ENCODE measurements around the gene PRADC1. TPM values are rescaled to one million over a fixed set of nuclear protein-coding genes. Genes with fewer than 3 reads are reported as not detected.
A peak's percentile ranks its signal among the peaks of the same experiment; 100 is the strongest.

PRADC1 gene
- total and polyA plus RNA-seq, 7 experiments from 2014 or later = 4.3 to 29.5 (median 8.8) TPM

DNA sequence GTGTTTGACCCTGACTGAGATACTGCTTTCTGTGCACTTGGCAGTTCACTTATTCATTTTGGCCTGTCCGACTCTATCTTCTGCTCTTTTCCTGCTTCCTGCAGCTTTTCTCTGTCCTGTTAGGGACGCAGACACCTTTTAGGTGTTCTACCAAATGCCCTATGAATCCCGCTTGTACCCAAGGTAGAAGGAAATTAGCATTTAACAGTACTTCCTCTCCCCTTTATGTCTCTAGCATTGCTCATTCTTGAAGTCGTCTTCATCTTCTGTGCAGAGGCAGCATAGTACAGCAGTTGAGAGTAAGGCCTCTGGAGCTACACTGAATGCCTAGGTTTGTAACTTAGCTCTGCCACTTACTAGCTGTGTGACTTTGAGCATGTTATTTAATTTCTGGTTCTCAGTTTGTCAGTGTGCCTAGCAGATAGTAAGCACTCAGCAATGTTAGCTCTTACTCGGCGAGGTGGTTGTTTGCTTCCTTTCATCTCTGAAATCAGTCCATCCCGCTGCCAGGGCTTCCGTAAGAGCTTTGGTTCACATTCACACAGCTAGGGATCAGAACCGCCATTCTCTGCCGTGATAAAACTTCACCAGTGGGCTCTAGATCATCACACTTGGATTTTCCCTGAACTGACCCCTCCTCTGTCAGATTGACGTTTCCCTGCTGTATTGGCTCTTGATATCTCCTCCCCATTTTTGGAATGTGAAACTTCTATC, 2.4 kb upstream of the PRADC1 start:
- peak in 5 of 9 donors; percentile 9 to 29 (median 18) for DNase-seq
- H3K4me3 ChIP-seq (ENCODE audit: low read length) = peak overlapping the region; percentile 90

DNA sequence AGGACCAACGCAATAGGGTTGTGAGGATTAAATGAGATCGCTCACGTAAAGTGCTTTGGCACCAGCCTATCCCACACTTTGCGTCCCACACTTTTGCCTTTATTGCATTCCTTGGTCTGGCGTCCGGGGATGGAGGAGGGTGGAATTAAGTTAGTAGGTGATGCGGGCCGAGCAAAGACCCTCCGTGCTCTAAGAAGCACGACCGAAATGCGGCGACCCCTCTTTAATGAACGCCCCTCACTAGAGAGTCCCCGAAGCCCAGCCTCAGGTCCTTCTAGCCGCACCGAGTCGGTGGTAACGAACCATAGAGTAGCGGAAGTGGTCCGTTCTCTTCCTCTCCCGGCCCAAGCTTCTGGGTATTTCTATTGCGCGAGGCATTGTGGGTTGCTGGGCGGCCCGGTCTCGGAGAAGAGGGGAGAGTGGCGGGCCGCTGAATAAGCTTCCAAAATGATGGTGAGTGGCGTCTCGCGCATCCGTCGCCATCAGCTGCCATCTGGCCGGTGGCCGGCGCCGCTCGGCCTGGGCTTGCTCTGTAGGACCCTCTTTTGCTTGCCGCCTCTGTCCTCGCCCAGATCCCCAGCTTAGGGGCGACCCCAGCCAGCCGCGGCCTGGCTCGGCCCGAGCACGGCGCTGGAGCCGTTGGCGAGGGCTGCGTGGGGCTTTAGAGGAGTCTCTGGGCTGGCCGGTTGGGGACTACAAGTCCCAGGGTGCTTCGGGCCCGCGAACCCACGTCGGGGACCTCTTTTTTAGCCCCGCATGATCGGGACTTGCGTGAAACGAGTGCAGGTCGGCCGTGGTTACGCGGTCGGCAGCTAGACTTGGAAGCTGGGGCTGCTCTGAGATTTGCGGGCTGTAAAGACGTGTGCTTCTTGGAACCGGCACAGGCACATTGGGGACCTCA, 1.1 kb upstream of the PRADC1 start, which contains the start of gene CCT7:
Gene CCT7, plus strand, starts transcription at position 377 of the 901 bp plus-strand sequence. Its CDS starts 71 bp downstream, at position 448.
- CTCF ChIA-PET = interaction anchor here (1.0 to 1.7 kb wide), 5 partner anchors 22 to 148 kb away, joined by 3 to 6 read pairs (median 4); no protein-coding TSS in a partner anchor
- Mint-ChIP-seq H3K36me3 (peaks cover 0 to 6% (median 0%) of the 10 kb centered on the region in 5 donors), H3K9me3 (no peaks in the 10 kb centered on the region), H3K4me3 (peak within 1 kb of the TSS; percentile 88 to 100 (median 98)), H3K27me3 (peaks cover 0 to 2% (median 0%) of the 10 kb centered on the region in 5 donors), H3K4me1 (peaks cover 30 to 48% (median 44%) of the 10 kb centered on the region in 7 donors), H3K27ac (peak within 1 kb of the TSS; percentile 76 to 96 (median 94))
- Histone ChIP-seq H3K27me3 (ENCODE audit: control insufficient read depth in 2 of 2, insufficient read depth in 2 of 2, low read length in 2 of 2) (no peaks in the 10 kb centered on the region), H3K4me3 (ENCODE audit: low read length) (peak within 1 kb of the TSS; percentile 90), H3K27ac (ENCODE audit: low read depth, low read length) (peak within 1 kb of the TSS; percentile 94), H3K36me3 (ENCODE audit: control insufficient read depth in 2 of 3, insufficient read depth in 3 of 3, low read length in 3 of 3) (peaks cover 0 to 9% (median 0%) of the 10 kb centered on the region in 3 experiments), H3K4me1 (ENCODE audit: control insufficient read depth in 2 of 2, insufficient read depth in 2 of 2, low read length in 2 of 2) (peaks cover 15% of the 10 kb centered on the region in 2 donors), H3K9me3 (ENCODE audit: control insufficient read depth in 2 of 3, low read length in 3 of 3) (no peaks in the 10 kb centered on the region)
- intact Hi-C loops (cut with micrococcal nuclease) = loop anchor here (1.0 to 10.0 kb wide), 27 partner anchors 19 to 1902 kb away; partner anchors contain the start of genes ALMS1 (in 2 of the 2), EGR4 (in 2 of the 2), FBXO41 (in 2 of the 2) and SFXN5 (in 2 of the 2)
- DNase-seq = peak; percentile 68 to 92 (median 88)
- peak; percentile 83 for ATAC-seq
- POLR2A ChIA-PET = interaction anchor here (0.5 to 4.2 kb wide), 24 partner anchors 10 to 1221 kb away, joined by 3 to 34 read pairs (median 4); partner anchors contain the start of genes ALMS1, EGR4, FBXO41 and INO80B

More for the DNA sequence above, 2.4 kb upstream of the PRADC1 start:
- CTCF ChIA-PET = interaction anchor here (0.9 to 1.5 kb wide), 2 partner anchors 15 to 23 kb away, joined by 4 read pairs; no protein-coding TSS in a partner anchor
- H3K4me1 ChIP-seq (ENCODE audit: control insufficient read depth in 2 of 2, insufficient read depth in 2 of 2, low read length in 2 of 2) = peaks cover 15% of the 10 kb centered on the region in 2 donors
- Mint-ChIP-seq H3K36me3 (peaks cover 0 to 6% (median 0%) of the 10 kb centered on the region in 5 donors), H3K27ac (peak overlapping the region; percentile 76 to 96 (median 94)), H3K27me3 (peaks cover 0 to 2% (median 0%) of the 10 kb centered on the region in 5 donors), H3K9me3 (no peaks in the 10 kb centered on the region), H3K4me3 (peak overlapping the region; percentile 88 to 100 (median 98)), H3K4me1 (peaks cover 30 to 53% (median 48%) of the 10 kb centered on the region in 7 donors)
- H3K27me3 ChIP-seq (ENCODE audit: control insufficient read depth in 2 of 2, insufficient read depth in 2 of 2, low read length in 2 of 2) = no peaks in the 10 kb centered on the region
- POLR2A ChIA-PET = interaction anchor here (0.7 to 4.2 kb wide), 8 partner anchors 9 to 150 kb away, joined by 3 to 34 read pairs (median 8); partner anchors contain the start of genes ALMS1 and SMYD5
- peaks cover 0 to 20% (median 3%) of the 10 kb centered on the region in 3 experiments for H3K36me3 ChIP-seq (ENCODE audit: control insufficient read depth in 2 of 3, insufficient read depth in 3 of 3, low read length in 3 of 3)
- peak overlapping the region; percentile 94 for H3K27ac ChIP-seq (ENCODE audit: low read depth, low read length)
- ATAC-seq = no peak
- intact Hi-C loops (cut with micrococcal nuclease) = loop anchor here (2.0 to 10.0 kb wide), 11 partner anchors 17 to 1609 kb away; partner anchors contain the start of genes C2orf78 (in 1 of the 2), CCDC142 (in 1 of the 2), DGUOK (in 1 of the 2) and DUSP11 (in 1 of the 2)
- no peaks in the 10 kb centered on the region for H3K9me3 ChIP-seq (ENCODE audit: control insufficient read depth in 2 of 3, low read length in 3 of 3)

DNA sequence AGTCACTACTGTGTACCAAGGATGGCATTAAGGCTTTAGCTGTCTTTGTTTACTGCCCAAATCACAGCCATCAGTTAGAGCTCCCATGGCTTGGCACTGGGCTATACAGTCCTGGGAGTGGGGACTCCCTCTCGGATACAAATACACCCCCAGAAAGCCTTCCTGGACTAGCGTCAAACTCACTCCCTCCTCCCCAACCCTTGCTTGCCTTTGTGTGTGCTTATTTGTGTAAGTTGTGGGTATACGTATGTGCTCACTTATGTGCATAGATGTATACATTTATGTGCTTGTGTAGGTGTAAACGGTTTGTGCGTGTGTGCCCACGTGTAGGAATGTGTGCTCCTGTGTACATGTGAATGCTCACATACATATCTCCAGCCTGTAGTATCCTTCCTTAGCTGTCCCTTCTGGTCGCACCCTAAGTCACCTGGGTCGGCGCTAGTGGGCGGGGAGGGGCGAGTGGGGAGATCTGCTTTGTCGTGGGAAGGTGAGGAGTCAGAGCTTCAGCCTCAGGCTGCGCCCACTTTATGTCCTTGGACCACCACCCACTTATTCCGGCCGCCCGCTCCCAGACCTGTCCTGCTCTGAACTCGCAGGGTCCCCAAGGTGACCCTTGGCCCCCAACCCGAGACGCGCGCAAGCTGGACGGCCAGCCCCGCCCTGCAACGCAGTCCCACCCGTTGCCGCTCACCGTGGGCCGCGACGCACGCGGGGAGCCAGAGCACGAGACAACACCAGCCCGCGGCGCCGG, 461 bp downstream of the PRADC1 start:
- Histone ChIP-seq H3K27ac (ENCODE audit: low read depth, low read length) (peak overlapping the region; percentile 94), H3K4me1 (ENCODE audit: control insufficient read depth in 2 of 2, insufficient read depth in 2 of 2, low read length in 2 of 2) (peaks cover 15% of the 10 kb centered on the region in 2 donors), H3K9me3 (ENCODE audit: control insufficient read depth in 2 of 3, low read length in 3 of 3) (no peaks in the 10 kb centered on the region), H3K4me3 (ENCODE audit: low read length) (peak overlapping the region; percentile 90), H3K36me3 (ENCODE audit: control insufficient read depth in 2 of 3, insufficient read depth in 3 of 3, low read length in 3 of 3) (peaks cover 0 to 12% (median 0%) of the 10 kb centered on the region in 3 experiments), H3K27me3 (ENCODE audit: control insufficient read depth in 2 of 2, insufficient read depth in 2 of 2, low read length in 2 of 2) (no peaks in the 10 kb centered on the region)
- Mint-ChIP-seq H3K9me3 (no peaks in the 10 kb centered on the region), H3K27me3 (peaks cover 0 to 2% (median 0%) of the 10 kb centered on the region in 5 donors), H3K4me3 (peak overlapping the region; percentile 88 to 100 (median 98)), H3K27ac (peak overlapping the region; percentile 74 to 96 (median 86)), H3K4me1 (peaks cover 25 to 38% (median 33%) of the 10 kb centered on the region in 7 donors), H3K36me3 (peaks cover 0 to 10% (median 0%) of the 10 kb centered on the region in 5 donors)
- intact Hi-C loops (cut with micrococcal nuclease) = loop anchor here (1.0 to 10.0 kb wide), 15 partner anchors 18 to 1900 kb away; partner anchors contain the start of genes C2orf78 (in 1 of the 2), CCDC142 (in 1 of the 2), DUSP11 (in 1 of the 2) and EGR4 (in 1 of the 2)
- DNase-seq = peak in 5 of 9 donors; percentile 11 to 26 (median 13)
- no peak for ATAC-seq
- ChIA-PET CTCF (interaction anchor here (0.9 to 1.7 kb wide), 4 partner anchors 9 to 58 kb away, joined by 3 to 6 read pairs (median 4); no protein-coding TSS in a partner anchor), POLR2A (interaction anchor here (0.8 to 4.2 kb wide), 16 partner anchors 9 to 1226 kb away, joined by 3 to 34 read pairs (median 6); partner anchors contain the start of genes ALMS1, EGR4, FBXO41 and SFXN5)

GRCh38 chr2:73228631-73229030, 4.4 kb downstream of the PRADC1 start:
- no peak overlapping the region for H3K27ac Mint-ChIP-seq

GRCh38 chr2:73227086-73227485, 6.0 kb downstream of the PRADC1 start:
- Histone ChIP-seq H3K36me3 (ENCODE audit: control insufficient read depth in 2 of 3, insufficient read depth in 3 of 3, low read length in 3 of 3) (peaks cover 0 to 66% (median 5%) of the 10 kb centered on the region in 3 experiments), H3K9me3 (ENCODE audit: control insufficient read depth in 2 of 3, low read length in 3 of 3) (no peaks in the 10 kb centered on the region), H3K4me3 (ENCODE audit: low read length) (no peak overlapping the region), H3K27ac (ENCODE audit: low read depth, low read length) (no peak overlapping the region), H3K27me3 (ENCODE audit: control insufficient read depth in 2 of 2, insufficient read depth in 2 of 2, low read length in 2 of 2) (no peaks in the 10 kb centered on the region), H3K4me1 (ENCODE audit: control insufficient read depth in 2 of 2, insufficient read depth in 2 of 2, low read length in 2 of 2) (no peaks in the 10 kb centered on the region)
- Mint-ChIP-seq H3K36me3 (peaks cover 0 to 13% (median 2%) of the 10 kb centered on the region in 5 donors), H3K4me1 (peaks cover 0 to 5% (median 2%) of the 10 kb centered on the region in 7 donors), H3K27ac (no peak overlapping the region), H3K27me3 (no peaks in the 10 kb centered on the region), H3K4me3 (no peak overlapping the region), H3K9me3 (no peaks in the 10 kb centered on the region)
- ATAC-seq (no peak), DNase-seq (no peak)
- ChIA-PET CTCF (no interaction called here), POLR2A (no interaction called here)
- intact Hi-C loops (cut with micrococcal nuclease) = no loop called here

More at GRCh38 chr2:73228631-73229030, 4.4 kb downstream of the PRADC1 start:
- CTCF ChIA-PET = no interaction called here
- peaks cover 0 to 12% (median 7%) of the 10 kb centered on the region in 7 donors for H3K4me1 Mint-ChIP-seq
- H3K36me3 Mint-ChIP-seq = peaks cover 0 to 8% (median 0%) of the 10 kb centered on the region in 5 donors
- DNase-seq (no peak), ATAC-seq (no peak)
- Histone ChIP-seq H3K9me3 (ENCODE audit: control insufficient read depth in 2 of 3, low read length in 3 of 3) (no peaks in the 10 kb centered on the region), H3K36me3 (ENCODE audit: control insufficient read depth in 2 of 3, insufficient read depth in 3 of 3, low read length in 3 of 3) (peaks cover 0 to 50% (median 0%) of the 10 kb centered on the region in 3 experiments), H3K4me3 (ENCODE audit: low read length) (no peak overlapping the region), H3K4me1 (ENCODE audit: control insufficient read depth in 2 of 2, insufficient read depth in 2 of 2, low read length in 2 of 2) (peaks cover 4 to 5% of the 10 kb centered on the region in 2 donors), H3K27ac (ENCODE audit: low read depth, low read length) (no peak overlapping the region), H3K27me3 (ENCODE audit: control insufficient read depth in 2 of 2, insufficient read depth in 2 of 2, low read length in 2 of 2) (no peaks in the 10 kb centered on the region)
- intact Hi-C loops (cut with micrococcal nuclease) = no loop called here
- POLR2A ChIA-PET = interaction anchor here (0.6 to 1.0 kb wide), 3 partner anchors 9 to 157 kb away, joined by 3 read pairs; partner anchors contain the start of gene ALMS1
- no peaks in the 10 kb centered on the region for H3K9me3 Mint-ChIP-seq
- no peak overlapping the region for H3K4me3 Mint-ChIP-seq
- H3K27me3 Mint-ChIP-seq = peaks cover 0 to 2% (median 0%) of the 10 kb centered on the region in 5 donors
